Measurements from ENCODE around the gene CCNL2.

CCNL2 gene

DNA sequence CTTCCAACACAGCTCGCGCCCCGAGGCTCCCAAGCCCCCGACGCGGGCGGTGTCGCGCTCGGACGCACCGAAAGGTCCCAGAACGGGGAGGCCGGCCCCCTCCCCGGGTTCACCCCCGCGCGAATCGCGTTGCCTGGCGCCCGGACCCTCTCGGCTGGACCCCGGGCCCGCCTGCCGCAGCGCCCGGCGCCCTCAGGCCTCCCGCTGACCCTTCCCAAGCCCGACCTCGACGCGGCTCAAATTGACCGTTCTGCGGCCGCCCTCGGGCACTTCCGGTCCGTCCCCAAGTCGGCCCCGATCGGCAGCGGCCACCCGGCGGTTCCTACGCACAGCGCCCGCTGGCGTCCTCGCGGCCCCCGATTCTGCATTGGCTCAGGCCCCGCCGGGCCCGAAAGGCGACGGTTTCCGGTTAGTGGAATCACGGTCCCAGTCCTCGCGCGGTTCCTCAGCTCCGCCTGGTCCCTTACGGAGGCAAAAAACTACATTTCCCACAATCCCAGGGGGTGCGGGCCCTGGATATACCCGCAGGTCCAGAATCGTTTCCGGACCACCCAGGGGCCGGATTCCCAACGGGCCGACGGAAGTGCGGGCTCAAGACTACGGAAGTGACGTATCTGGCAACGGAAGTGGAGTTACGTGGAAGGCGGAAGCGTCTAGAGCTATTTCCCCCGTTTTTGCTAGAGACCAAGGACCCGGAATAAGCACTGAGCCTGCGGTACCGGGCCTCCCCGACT, 24.0 kb downstream of the CCNL2 start, which contains the start of gene AURKAIP1:
Gene AURKAIP1, minus strand, starts transcription at position 279 of the 734 bp plus-strand sequence. CDS start 451 bp downstream, outside the sequence.
- peak within 1 kb of the TSS; percentile 90 for H3K9ac ChIP-seq (ENCODE audit: low read length)
- no peak within 1 kb of the TSS; the same call in 1 of the 2 replicates for H2AFZ ChIP-seq (ENCODE audit: low read depth, low read length)
- H3K79me2 ChIP-seq (ENCODE audit: low read length) = peaks cover 36% of the 10 kb centered on the region
- no peaks in the 10 kb centered on the region for H4K20me1 ChIP-seq (ENCODE audit: insufficient read depth, low read length)
- peaks cover 23% of the 10 kb centered on the region for H3K4me1 ChIP-seq (ENCODE audit: low read length)
- no peaks in the 10 kb centered on the region for H3K9me3 ChIP-seq (ENCODE audit: insufficient read depth, low read length)
- H3K27ac ChIP-seq (ENCODE audit: low read length) = peak within 1 kb of the TSS; percentile 74
- H3K27me3 ChIP-seq (ENCODE audit: low read depth, low read length) = no peaks in the 10 kb centered on the region
- H3K4me3 ChIP-seq (ENCODE audit: low read length) = peak within 1 kb of the TSS; percentile 92
- H3K4me2 ChIP-seq (ENCODE audit: low read length) = peak within 1 kb of the TSS; percentile 64
- peaks cover 16% of the 10 kb centered on the region for H3K36me3 ChIP-seq (replicated peaks; ENCODE audit: low read depth, low read length)
- TF ChIP-seq, protein P1, sequence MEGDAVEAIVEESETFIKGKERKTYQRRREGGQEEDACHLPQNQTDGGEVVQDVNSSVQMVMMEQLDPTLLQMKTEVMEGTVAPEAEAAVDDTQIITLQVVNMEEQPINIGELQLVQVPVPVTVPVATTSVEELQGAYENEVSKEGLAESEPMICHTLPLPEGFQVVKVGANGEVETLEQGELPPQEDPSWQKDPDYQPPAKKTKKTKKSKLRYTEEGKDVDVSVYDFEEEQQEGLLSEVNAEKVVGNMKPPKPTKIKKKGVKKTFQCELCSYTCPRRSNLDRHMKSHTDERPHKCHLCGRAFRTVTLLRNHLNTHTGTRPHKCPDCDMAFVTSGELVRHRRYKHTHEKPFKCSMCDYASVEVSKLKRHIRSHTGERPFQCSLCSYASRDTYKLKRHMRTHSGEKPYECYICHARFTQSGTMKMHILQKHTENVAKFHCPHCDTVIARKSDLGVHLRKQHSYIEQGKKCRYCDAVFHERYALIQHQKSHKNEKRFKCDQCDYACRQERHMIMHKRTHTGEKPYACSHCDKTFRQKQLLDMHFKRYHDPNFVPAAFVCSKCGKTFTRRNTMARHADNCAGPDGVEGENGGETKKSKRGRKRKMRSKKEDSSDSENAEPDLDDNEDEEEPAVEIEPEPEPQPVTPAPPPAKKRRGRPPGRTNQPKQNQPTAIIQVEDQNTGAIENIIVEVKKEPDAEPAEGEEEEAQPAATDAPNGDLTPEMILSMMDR (IDR thresholded peaks at IDR 0.05; ENCODE audit: low read depth, low read length) = peak; percentile 12; the same call in 1 of the 2 replicates
- TF ChIP-seq EZH2phosphoT487 (IDR thresholded peaks at IDR 0.05; ENCODE audit: low read depth) = no peak

DNA sequence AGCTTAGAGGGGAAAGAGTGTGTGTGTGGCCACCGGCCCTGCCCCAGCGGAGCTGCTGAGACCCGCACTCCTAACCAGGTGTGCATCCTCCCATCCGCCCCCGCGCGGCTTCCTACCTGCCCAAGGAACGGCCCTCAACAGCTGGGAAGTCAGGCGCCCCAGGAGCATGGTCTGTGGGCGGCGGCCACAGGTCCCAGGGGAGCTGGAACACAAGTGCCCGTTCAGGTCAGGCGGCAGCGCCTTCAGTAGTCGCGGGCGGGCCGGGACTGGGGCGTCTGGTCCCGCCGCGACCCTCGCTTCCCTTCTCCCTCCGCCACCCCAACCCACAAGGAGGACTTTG, 24.6 kb downstream of the CCNL2 start:
- Histone ChIP-seq H3K4me1 (ENCODE audit: low read length) (peaks cover 23% of the 10 kb centered on the region), H3K4me3 (ENCODE audit: low read length) (peak overlapping the region; percentile 92), H3K27ac (ENCODE audit: low read length) (peak overlapping the region; percentile 74), H3K9ac (ENCODE audit: low read length) (peak overlapping the region; percentile 90), H3K9me3 (ENCODE audit: insufficient read depth, low read length) (no peaks in the 10 kb centered on the region), H3K36me3 (replicated peaks; ENCODE audit: low read depth, low read length) (peaks cover 16% of the 10 kb centered on the region), H3K79me2 (ENCODE audit: low read length) (peaks cover 36% of the 10 kb centered on the region), H3K4me2 (ENCODE audit: low read length) (peak overlapping the region; percentile 64), H2AFZ (ENCODE audit: low read depth, low read length) (no peak overlapping the region), H3K27me3 (ENCODE audit: low read depth, low read length) (no peaks in the 10 kb centered on the region), H4K20me1 (ENCODE audit: insufficient read depth, low read length) (no peaks in the 10 kb centered on the region)
- TF ChIP-seq EZH2phosphoT487 (IDR thresholded peaks at IDR 0.05; ENCODE audit: low read depth) = no peak
- TF ChIP-seq, protein P1 (IDR thresholded peaks at IDR 0.05; ENCODE audit: low read depth, low read length) = no peak

DNA sequence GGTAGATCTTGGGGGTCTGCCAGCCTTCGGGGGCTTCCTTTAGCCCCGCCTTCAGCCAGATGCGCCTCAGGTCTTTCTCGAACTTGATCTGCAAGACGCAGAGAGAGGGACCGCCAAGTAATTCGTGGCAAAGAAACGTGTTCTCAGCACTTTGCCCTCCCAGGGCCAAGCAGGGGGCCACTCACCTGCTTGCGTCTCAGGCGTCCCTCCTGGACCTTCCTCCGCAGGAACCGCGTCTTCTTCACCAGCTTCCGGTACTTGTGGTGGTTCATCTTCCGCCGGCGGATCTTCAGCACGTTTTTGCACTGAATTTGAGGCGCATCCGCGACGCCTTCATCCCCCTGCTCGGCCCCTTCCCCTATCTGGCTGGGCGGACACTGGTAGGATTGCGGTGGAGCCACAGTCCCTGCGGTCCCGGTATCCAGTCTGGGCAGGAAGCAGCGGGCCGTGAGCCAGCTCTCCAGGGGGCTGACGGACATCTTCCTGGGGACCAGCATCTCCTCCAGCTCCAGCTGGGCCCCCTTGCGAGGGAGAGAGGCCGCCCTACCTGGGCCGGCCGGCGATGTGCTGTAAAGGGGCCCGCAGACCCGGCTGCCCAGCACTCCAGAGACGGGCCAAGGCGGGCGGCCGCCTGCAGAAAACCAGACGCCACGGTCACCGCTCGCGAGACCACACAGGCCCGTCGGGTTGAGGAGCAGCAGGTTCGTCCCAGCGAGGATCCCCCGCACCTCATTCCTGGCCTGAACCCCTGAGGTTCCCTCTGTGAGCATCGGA, 25.1 kb downstream of the CCNL2 start:
- H3K79me2 ChIP-seq (ENCODE audit: low read length) = peaks cover 36% of the 10 kb centered on the region

More for the DNA sequence above, 25.1 kb downstream of the CCNL2 start:
- Histone ChIP-seq H3K9ac (ENCODE audit: low read length) (peak overlapping the region; percentile 90), H3K36me3 (replicated peaks; ENCODE audit: low read depth, low read length) (peaks cover 16% of the 10 kb centered on the region), H3K4me3 (ENCODE audit: low read length) (peak overlapping the region; percentile 92), H3K4me2 (ENCODE audit: low read length) (peak overlapping the region; percentile 64), H3K9me3 (ENCODE audit: insufficient read depth, low read length) (no peaks in the 10 kb centered on the region), H3K27me3 (ENCODE audit: low read depth, low read length) (no peaks in the 10 kb centered on the region), H3K27ac (ENCODE audit: low read length) (no peak overlapping the region), H2AFZ (ENCODE audit: low read depth, low read length) (no peak overlapping the region), H3K4me1 (ENCODE audit: low read length) (peaks cover 23% of the 10 kb centered on the region), H4K20me1 (ENCODE audit: insufficient read depth, low read length) (no peaks in the 10 kb centered on the region)
- TF ChIP-seq EZH2phosphoT487 (IDR thresholded peaks at IDR 0.05; ENCODE audit: low read depth) = no peak
- TF ChIP-seq, protein P1 (IDR thresholded peaks at IDR 0.05; ENCODE audit: low read depth, low read length) = no peak
